Parietal lobe (tissue), 2 donors: ENCODE measurements around the gene NFATC3. TPM values are rescaled to one million over a fixed set of nuclear protein-coding genes. Genes with fewer than 3 reads are reported as not detected.

ENCODE experiments used
- small RNA-seq: library from RNA; depleted of rRNA; stranded (forward); fragments of <200 nt; gene quantifications from one replicate; pipeline ENCODE3, GENCODE V24; 2014; ENCODE audit warnings: low replicate concordance
- total RNA-seq: library from RNA; depleted of rRNA; stranded (reverse); fragments of >200 nt; gene quantifications from one replicate; pipeline ENCODE4 v1.2.3, GENCODE V29; 2014

NFATC3 gene
- 26.6 TPM for total RNA-seq

DNA sequence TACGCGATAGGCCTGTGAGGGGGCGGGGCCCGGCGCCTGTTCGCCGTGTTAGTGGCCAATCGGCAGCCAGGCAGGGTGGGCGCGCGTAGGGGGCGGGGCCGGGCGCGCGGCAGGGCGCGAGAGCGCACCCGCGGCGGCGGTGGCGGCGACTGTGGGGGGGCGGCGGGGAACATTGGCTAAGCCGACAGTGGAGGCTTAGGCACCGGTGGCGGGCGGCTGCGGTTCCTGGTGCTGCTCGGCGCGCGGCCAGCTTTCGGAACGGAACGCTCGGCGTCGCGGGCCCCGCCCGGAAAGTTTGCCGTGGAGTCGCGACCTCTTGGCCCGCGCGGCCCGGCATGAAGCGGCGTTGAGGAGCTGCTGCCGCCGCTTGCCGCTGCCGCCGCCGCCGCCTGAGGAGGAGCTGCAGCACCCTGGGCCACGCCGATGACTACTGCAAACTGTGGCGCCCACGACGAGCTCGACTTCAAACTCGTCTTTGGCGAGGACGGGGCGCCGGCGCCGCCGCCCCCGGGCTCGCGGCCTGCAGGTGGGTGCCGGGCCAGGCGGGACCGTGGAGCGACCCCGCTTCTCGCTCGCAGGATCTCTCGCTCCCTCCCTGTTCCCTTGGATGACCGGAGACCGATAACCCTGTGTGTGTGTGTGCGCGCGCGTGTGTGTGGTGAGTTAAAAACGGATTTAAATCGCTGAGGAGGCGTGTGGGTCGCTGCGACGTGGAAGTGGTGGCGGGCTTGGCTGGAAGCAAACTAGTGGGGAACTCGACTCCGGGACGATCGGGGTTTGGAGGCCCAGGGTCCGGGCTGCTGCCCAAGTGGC, at the start of gene NFATC3:
TSS of gene NFATC3 (plus strand) at position 112 of the 813 bp plus-strand sequence. CDS start at position 424, 312 bp downstream.

DNA sequence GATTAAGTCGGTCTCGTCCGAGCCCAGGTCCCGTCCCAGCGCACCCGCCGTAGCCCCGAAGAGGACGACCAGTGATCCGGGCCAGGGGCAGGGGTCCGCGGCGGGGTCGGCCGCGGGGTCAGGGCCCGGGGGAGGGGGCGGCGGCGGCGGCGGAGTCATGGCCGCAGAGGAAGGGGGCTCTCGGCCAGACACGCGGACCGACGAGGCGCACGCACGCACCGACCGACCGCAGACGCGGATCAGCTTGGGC, 150.6 kb downstream of the NFATC3 start, which contains the start of gene ESRP2:
TSS of gene ESRP2 (minus strand) at position 241 of the 250 bp plus-strand sequence. CDS start at position 159, 82 bp downstream.

DNA sequence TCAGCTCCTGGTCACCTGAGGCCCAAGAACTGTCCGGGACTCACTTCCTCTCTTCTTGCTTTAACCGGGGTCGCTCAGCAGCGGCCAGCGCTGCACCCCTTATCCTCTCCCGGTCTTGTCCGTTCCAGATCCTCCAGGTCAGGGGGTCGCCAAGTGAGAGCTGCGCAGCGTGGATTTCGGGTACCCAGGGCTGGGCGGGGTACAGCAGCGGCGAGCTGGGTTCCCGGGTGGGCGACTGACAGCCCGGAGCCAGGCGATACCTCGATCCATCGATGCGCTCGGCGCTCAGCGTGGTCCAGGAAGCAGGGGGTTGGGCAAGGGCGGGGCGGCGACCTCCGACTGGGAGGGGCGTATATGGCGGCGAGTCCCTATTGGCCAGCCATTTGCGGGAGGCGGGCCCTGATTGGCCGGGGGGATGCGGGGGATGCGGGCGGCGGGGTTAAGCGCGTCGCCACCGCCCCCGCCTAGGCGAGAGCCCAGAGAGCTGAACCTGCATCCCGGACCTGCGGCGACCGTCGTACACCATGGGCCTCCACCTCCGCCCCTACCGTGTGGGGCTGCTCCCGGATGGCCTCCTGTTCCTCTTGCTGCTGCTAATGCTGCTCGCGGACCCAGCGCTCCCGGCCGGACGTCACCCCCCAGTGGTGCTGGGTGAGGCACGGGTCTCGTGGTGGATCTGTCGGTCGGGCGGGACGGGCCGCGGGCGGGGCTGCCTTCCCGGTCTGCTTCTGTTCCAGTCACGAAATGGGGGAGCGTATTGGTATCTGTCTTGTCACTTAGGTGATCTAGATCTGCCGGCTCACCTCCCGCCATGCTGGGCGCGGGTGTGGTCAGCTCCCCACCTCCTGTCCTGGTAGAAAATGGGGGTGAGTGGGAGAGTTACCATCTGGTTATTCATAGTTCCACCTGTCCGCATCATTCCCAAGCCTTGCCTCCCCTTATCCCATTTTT, 160.0 kb downstream of the NFATC3 start, which contains the start of gene PLA2G15:
TSS of gene PLA2G15 (plus strand) at position 471 of the 951 bp plus-strand sequence. CDS start at position 525, 54 bp downstream.

DNA sequence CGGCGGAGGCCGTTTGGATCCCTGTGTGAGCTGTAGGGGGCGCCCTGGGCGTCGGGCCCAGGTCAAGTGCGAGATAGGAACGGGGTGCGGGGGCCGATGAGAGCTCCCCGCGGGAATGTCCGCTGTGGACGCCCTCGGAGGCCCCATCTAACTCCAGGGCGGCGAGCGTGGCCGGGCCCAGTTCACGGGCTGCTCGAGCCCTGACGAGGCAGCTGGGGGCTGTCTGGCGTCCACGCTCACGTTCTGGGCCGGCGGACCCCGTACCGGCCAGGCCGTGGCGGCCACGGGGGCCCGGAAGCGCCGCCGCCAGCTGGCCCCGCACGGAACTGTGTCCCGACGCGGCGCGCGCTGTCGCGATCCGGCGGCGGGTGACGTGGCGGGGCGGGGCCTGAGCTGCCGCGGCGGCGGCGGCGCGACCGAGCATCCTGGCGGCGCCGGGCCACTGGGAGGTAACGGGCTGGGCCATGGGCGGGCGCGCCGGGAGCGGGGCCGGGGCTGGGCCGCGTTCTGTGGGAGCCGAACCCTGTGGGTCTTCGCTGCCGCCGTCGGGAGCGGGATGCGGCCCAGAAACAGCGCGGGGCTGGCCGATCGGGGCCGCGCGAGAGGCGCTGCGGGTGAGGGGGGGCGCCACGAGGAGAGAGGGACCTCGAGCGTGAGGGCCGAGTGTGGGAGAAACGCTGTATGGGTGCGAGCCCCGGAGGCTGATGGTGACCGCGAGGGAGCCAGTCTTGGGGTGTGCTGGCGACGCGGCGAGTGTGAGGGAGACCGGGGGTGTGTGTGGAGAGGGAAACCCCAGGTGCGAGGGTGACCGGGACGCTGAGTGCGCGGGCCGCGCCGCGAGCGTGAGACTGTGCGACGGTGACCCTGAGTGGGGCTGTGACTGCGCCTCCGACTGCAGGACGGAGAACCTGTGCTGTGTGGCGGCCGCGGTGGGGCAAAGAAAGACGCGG, 179.2 kb downstream of the NFATC3 start, which contains the start of gene SLC7A6:
TSS of gene SLC7A6 (plus strand) at position 399 of the 950 bp plus-strand sequence. CDS start 10,201 bp downstream, outside the sequence.

Small RNA genes lying within 50 kb of the gene (small RNA-seq; reads per million reads assigned to genes)
- gene RF00019 (not detected), gene RF00554 (not detected)

Other genes with a start within 250 kb of the NFATC3 start
- gene THAP11, start 243.1 kb upstream of the NFATC3 start, total RNA-seq = 25.7 TPM
- gene NUTF2, start 238.4 kb upstream of the NFATC3 start, total RNA-seq = 110 TPM
- gene CENPT, start 237.7 kb upstream of the NFATC3 start, total RNA-seq = 49.1 TPM
- gene EDC4, start 212.3 kb upstream of the NFATC3 start, total RNA-seq = 67.0 TPM
- gene NRN1L, start 200.5 kb upstream of the NFATC3 start, total RNA-seq = not detected
- gene PSKH1, start 192.1 kb upstream of the NFATC3 start, total RNA-seq = 21.3 TPM
- 4.7 TPM for gene CTRL, start 153.5 kb upstream of the NFATC3 start, total RNA-seq
- gene PSMB10, start 148.5 kb upstream of the NFATC3 start, total RNA-seq = 11.6 TPM
- gene LCAT, start 141.2 kb upstream of the NFATC3 start, total RNA-seq = 1.3 TPM
- 13.5 TPM for gene SLC12A4, start 116.7 kb upstream of the NFATC3 start, total RNA-seq
- not detected for gene DPEP3, start 104.9 kb upstream of the NFATC3 start, total RNA-seq
- gene DPEP2, start 85.9 kb upstream of the NFATC3 start, total RNA-seq = not detected
- gene DPEP2NB, start 69.5 kb upstream of the NFATC3 start, total RNA-seq = not detected
- gene DDX28, start 62.1 kb upstream of the NFATC3 start, total RNA-seq = 8.8 TPM
- 15.7 TPM for gene DUS2, start 62.1 kb upstream of the NFATC3 start, total RNA-seq
- gene ESRP2, start 150.8 kb downstream of the NFATC3 start, total RNA-seq = not detected
- gene PLA2G15, start 160.0 kb downstream of the NFATC3 start, total RNA-seq = 17.8 TPM
- gene SLC7A6, start 179.2 kb downstream of the NFATC3 start, total RNA-seq = 46.3 TPM
- gene SLC7A6OS, start 225.6 kb downstream of the NFATC3 start, total RNA-seq = 29.1 TPM
- 82.9 TPM for gene PRMT7, start 225.6 kb downstream of the NFATC3 start, total RNA-seq